DMS 273 treated with DMSO at 0.1 percent for 48 hours (cell line): ENCODE results near the gene PSMG4.
A peak's percentile ranks its signal among the peaks of the same experiment; 100 is the strongest.
"Not testable (repeated sequence)": the region's sequence is repeated elsewhere in the genome, so short reads cannot be mapped to it uniquely, and the experiment has no call there.

Experiments used
- DNase-seq: peaks from one replicate; lab custom pipeline; 2025; lab: John Stamatoyannopoulos, UW

Gene PSMG4

GRCh38 chr6:3230256-3230882, 28.4 kb upstream of the PSMG4 start:
- no peak for DNase-seq

GRCh38 chr6:3230900-3231246, 27.9 kb upstream of the PSMG4 start:
- DNase-seq, result no peak

GRCh38 chr6:3231247-3232016, 27.3 kb upstream of the PSMG4 start:
- peak; percentile 37 for DNase-seq

GRCh38 chr6:3232017-3232945, 26.5 kb upstream of the PSMG4 start:
- DNase-seq, result no peak

GRCh38 chr6:3233321-3233720, 25.4 kb upstream of the PSMG4 start:
- no peak for DNase-seq

- DNase-seq, result no peak
Measured at GRCh38 chr6:3233904-3234303, 24.8 kb upstream of the PSMG4 start.

GRCh38 chr6:3235486-3235885, 23.3 kb upstream of the PSMG4 start:
- DNase-seq, result no peak

GRCh38 chr6:3236005-3236404, 22.7 kb upstream of the PSMG4 start:
- DNase-seq, result no peak

GRCh38 chr6:3237761-3238662, 20.7 kb upstream of the PSMG4 start:
- no peak for DNase-seq

- DNase-seq, result no peak
Measured at GRCh38 chr6:3239110-3239830, 19.5 kb upstream of the PSMG4 start.

GRCh38 chr6:3240595-3240994, 18.2 kb upstream of the PSMG4 start:
- DNase-seq, result no peak

- not testable (repeated sequence) for DNase-seq
Measured at GRCh38 chr6:3241745-3242144, 17.0 kb upstream of the PSMG4 start.

GRCh38 chr6:3242768-3243167, 16.0 kb upstream of the PSMG4 start:
- DNase-seq, result no peak

GRCh38 chr6:3244003-3244831, 14.5 kb upstream of the PSMG4 start:
- no peak for DNase-seq

- not testable (repeated sequence) for DNase-seq
Measured at GRCh38 chr6:3244832-3245161, 13.9 kb upstream of the PSMG4 start.

GRCh38 chr6:3245216-3245615, 13.5 kb upstream of the PSMG4 start:
- DNase-seq, result no peak

GRCh38 chr6:3247255-3248146, 11.2 kb upstream of the PSMG4 start:
- no peak for DNase-seq

- DNase-seq, result no peak
Measured at GRCh38 chr6:3249821-3250220, 8.9 kb upstream of the PSMG4 start.

- DNase-seq, result no peak
Measured at GRCh38 chr6:3250231-3250675, 8.5 kb upstream of the PSMG4 start.
